HG02623 (cell line): ENCODE results near the gene CGN.

ENCODE experiments used
- ATAC-seq: cut with Tn5 transposase; IDR thresholded peaks from one replicate; pipeline ENCODE4 v1.9.1; 2021; ENCODE audit warnings: moderate library complexity; ENCODE audit not compliant: unreplicated experiment

The CGN gene

DNA sequence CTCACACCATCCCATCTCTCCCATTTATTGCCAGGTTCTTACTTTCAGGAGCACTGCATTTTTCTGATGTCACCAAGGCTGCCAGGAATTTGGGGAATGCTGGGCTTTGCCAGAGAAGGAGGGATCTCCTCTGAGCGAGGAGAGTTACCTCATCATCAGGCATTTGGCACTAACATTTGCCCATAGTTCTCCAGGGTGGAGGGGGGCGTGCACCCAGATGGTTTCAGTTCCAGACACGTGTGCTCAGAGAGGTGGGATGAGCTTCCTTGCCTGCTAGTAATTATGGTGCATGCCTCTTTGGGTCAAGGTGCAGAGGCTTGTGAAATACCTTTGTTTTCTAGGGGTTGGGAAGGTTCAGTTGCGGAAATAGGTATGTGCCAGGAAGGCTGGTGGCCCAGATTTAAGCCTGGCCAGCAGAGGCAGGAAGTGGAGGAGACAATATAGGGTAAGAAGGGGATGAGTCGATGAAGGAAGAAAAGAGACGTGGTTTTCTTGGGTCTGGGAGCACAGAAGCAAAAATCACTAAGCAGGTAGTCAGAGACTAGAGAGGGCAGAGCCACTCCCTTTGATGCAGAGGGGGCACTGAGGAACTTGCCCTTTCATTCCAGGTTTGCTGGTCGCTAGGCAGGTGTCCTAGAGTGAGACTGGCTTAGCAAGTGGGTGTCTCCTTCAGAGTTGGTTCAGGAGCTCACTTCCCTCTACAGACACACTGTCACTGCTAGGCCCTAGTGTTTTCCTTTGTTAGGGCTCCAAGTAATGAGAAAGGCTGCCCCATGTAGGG, 36.1 kb downstream of the CGN start:
- no peak for ATAC-seq

DNA sequence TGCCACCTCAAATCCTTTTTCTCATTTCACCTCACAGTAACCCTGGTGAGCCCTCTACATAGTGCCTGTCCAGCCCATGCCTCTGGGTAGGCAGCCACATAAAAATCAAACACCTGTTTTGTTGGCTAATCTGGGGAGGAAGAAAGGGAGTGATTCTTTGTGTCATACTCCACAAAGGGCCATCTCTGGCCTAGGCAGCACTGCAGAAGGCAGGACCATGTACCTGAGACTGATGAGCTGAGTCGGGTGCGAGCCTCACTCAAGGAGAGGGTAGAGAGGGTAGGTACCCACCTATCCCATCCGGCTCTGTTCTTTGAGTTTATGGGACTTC, 36.7 kb downstream of the CGN start:
- no peak for ATAC-seq

GRCh38 chr1:151549199-151549598, 38.0 kb downstream of the CGN start:
- no peak for ATAC-seq

DNA sequence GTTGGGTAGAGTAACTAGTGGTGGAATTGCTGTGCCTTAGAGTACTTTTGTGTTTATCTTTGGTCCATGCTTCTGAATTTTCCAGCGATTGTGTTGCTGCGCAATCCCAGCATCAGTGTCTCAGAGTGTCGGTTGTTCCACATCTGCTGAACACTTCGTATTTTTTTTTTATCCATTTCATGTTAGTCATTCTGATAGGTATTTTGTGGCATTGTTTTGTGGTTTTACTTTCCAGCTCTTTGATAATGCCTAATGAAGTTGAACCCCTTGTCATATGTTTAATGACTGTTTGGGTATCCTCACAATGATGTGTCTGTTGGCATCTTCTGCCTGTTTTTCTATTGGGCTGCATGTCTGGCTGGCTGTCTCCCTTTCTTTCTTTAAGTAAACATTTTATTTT, 42.5 kb downstream of the CGN start:
- ATAC-seq: no peak

- ATAC-seq: no peak
Observed at GRCh38 chr1:151556052-151556451, 44.9 kb downstream of the CGN start.

- ATAC-seq: no peak
Observed at GRCh38 chr1:151562661-151563060, 51.5 kb downstream of the CGN start.

DNA sequence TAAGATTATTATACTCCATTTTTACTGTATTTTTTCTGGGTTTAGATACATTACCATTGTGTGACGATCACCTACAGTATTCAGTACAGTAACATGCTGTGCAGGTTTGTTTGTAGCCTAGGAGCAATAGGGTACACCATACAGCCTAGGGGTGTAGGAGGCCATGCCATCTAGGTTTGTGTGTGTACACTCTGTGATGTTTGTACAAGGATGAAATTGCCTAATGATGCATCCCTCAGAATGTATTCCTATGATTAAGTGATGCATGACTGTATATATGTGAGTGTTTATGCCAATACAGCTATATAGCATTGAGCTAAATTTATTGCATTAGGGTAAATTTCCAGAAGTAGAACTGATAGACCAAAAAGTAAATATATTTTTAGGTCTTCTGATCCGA, 52.2 kb downstream of the CGN start:
- no peak for ATAC-seq

- no peak for ATAC-seq
Observed at GRCh38 chr1:151565502-151566189, 54.5 kb downstream of the CGN start.

GRCh38 chr1:151568626-151569088, 57.5 kb downstream of the CGN start:
- ATAC-seq: no peak

- ATAC-seq: no peak
Observed at GRCh38 chr1:151570819-151571218, 59.6 kb downstream of the CGN start.

DNA sequence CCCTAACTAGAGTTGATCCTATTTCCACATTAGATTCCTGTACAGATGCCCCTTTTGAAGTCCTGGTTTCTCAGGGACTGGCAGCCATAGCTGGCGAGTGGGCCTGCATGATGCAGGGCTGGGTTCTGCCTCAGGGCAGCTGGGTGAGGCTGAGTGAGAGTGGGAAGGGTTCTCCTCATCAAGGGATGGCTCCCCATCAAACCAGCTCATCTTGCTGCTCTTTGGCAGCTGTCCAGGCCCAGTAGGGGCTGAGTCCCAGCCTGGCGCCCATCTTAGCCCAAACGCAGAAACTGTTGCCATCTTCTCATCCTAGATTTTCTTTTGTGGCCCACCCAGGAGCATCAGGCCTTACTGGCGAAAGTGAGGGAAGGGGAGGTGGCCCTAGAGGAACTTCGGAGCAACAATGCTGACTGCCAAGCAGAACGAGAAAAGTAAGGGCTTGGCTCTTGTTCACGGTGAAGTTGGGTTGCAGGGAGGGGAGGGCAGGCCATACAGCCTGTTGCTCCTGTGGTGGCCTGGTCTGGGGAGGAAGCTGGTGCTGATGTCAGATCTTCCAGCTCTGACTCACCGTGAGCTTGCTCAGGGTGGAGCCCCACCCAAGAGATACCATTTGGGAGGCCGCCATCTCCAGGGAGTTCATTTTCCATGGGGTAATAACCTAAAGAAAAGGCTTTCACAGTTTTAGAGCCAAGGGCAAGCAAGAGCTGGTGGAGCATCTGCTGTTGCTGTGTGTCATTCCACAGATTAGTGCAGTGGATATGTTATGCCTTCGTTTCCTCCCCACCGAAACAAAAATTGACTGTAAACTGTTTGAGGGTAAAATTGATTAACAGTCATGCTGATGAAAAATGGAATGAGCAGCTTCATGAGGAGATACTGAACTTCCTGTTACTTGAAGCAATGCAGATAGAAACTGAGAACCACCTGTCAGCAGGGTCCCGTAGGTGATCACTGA, 63.7 kb downstream of the CGN start:
- no peak for ATAC-seq

- no peak for ATAC-seq
Observed at GRCh38 chr1:151577173-151577572, 66.0 kb downstream of the CGN start.

GRCh38 chr1:151578941-151579340, 67.8 kb downstream of the CGN start:
- no peak for ATAC-seq

DNA sequence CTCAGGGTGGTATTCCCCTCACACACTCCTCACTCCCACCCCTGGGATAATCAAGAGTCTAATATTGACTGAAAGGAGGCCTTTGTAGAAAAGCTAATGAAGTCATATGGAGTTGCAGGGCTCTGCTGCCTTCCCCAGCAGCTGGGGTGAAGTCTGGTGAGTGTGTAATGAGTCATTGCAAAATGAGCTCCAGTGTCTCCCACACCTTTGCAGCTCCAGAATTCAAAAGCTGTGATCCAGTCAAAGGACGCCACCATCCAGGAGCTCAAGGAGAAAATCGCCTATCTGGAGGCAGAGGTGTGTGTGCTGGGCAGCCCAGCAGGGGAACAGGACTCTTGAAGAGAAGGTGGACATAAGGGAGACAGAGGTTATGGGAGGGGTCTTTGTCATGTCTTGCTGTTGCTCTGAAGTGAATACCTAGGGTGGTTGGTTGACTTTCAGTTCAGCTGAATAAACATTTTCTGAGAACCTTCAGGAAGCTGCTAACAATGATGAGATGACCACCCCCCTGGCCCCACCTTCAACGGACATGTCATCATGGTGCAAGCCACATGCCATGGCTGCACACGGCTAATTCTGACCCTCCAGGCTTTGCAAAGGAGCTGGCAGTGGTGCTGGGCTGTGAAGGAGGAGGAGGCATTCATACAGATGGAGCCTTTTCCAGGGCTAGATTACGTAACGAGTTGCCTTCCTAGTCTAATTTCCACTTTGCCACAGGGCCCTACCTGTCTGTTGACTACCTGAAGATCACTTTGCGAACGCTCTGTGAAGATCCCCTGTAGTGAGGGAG, 68.4 kb downstream of the CGN start:
- ATAC-seq: no peak

GRCh38 chr1:151581451-151581850, 70.3 kb downstream of the CGN start:
- no peak for ATAC-seq

DNA sequence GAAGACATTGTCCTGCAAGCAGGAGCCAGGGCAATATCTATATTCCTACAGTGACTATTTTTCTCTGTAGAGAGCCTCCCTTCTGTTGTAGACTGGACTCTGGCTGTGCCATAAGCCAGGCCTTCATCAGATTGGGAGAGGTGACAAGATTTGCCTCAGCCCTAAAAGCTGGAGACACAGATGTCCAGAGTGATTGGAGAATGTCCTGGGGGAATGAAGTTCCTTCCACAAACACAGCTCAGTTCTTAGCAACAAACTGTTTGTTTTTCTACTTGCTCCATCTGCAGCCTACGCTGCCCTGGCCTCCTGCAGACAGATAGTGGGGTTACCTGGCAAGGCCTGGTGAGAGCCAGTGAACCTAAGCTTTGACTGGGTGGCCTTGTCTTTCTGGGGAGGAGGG, 70.7 kb downstream of the CGN start:
- ATAC-seq: no peak

- ATAC-seq: no peak
Observed at GRCh38 chr1:151583796-151584195, 72.6 kb downstream of the CGN start.

DNA sequence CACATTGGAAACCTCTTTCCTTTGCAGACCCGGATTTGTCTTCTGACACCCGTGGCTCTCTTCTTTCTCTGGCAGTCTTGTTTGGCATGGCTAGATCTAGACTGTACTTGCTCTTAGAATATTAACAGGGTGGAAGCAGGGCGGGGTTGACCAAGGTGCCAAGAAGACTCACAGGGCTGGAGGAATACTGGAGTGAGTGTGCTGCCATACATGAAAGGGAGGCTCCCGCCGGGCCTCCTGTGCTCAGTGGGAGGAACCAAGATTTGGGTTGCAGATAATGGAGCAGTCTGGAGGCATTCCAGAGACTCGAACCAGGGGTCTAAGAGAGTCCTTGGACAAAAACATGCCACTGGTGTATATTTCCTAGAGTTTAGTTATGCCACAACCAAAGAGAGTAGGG, 73.1 kb downstream of the CGN start:
- no peak for ATAC-seq

- ATAC-seq: no peak
Observed at GRCh38 chr1:151584780-151585179, 73.6 kb downstream of the CGN start.

DNA sequence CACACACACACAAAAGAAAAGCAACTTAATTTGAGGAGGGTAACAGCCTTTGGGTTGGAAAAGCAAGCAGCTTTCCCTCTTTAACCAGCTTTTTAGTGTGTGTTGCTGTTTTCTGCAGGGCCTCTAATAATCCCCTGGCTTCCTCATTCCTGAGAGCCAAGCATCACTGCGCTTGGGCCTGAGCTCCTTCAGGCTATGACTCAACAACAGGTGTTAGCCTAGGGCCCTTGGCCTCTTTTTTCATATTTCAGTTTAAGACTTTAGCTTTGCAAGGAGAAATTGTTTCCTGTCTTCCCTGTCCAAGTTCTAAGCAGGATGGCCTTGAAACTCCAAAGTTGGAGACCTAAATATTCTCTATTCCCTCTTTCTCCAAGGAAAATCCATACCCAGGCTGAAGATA, 74.4 kb downstream of the CGN start:
- no peak for ATAC-seq
